ENCODE results near the gene PARD3.
"Not testable (repeated sequence)": the region's sequence is repeated elsewhere in the genome, so short reads cannot be mapped to it uniquely, and the experiment has no call there.

PARD3 gene

DNA sequence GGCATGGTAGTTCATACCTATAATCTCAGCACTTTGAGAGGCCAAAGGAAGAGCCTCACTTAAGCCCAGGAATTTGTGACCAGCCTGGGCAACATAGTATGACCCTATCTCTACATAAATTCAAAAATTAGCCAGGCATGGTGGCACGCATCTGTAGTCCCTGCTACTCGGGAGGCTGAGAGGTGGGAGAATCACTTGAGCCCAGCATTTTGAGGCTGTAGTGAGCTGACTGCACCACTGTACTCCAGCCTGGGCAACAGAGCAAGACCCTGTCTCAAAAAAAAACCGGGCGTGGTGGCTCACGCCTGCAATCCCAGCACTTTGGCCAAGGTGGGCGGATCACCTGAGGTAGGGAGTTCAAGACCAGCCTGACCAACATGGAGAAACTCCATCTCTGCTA is 19.8 kb downstream of the PARD3 start:
- no peak for DNase-seq

DNA sequence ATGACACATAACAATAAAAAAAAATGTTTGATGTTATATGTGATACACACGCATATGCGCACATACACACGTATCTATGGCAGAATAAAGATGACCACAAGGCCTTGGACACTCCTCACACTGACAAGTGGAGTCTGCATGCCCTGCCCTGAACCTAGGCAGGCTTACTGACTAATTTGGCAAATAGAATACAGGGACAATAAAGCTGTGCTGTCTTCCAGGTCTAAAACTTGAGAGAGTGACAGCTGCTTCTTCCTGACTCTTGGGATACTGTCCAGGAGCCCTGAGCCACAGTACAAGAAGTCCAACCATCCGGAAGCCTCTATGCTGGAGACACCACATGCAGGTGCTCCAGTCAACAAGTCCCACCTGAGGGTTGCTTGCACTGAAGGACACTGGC is 20.3 kb downstream of the PARD3 start:
- no peak for DNase-seq

DNA sequence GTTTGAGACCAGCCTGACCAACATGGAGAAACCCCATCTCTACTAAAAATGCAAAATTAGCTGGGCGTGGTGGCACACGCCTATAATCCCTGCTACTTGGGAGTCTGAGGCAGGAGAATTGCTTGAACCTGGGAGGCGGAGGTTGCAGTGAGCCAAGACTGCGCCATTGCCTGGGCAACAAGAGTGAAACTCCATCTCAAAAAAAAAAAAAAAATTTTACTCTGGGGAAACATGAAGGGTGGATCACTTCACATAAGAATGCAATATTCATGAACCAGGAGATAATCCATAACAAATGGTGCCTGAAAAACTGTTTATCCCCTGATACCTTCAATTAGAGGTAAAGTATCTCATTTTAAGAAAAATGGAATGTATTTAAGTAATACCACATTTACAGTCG is 21.5 kb downstream of the PARD3 start:
- DNase-seq, result not testable (repeated sequence)

GRCh38 chr10:34792881-34793280 is 22.2 kb downstream of the PARD3 start:
- DNase-seq, result no peak

DNA sequence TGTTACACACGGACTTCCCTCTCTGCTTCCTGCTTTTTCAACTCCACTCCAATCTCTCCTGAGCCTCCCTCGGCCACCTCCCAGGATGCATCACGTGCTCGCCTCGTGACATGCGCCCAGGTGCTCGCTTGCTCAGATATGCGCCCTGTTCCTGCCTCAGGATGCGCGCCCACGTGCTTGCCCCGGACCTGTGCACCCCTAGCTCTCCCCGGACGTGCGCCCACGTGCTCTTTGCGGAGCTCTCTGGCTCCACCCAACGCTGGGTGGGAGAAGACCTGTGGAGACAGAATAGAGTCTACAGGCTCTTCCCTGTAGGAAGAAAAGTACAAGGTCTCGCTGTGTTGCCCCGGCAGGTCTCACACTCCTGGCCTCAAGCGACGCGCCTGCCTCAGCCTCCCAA is 23.1 kb downstream of the PARD3 start:
- DNase-seq, result no peak

GRCh38 chr10:34791228-34791627 is 23.9 kb downstream of the PARD3 start:
- DNase-seq, result no peak

GRCh38 chr10:34789966-34790506 is 25.1 kb downstream of the PARD3 start:
- no peak for DNase-seq

DNA sequence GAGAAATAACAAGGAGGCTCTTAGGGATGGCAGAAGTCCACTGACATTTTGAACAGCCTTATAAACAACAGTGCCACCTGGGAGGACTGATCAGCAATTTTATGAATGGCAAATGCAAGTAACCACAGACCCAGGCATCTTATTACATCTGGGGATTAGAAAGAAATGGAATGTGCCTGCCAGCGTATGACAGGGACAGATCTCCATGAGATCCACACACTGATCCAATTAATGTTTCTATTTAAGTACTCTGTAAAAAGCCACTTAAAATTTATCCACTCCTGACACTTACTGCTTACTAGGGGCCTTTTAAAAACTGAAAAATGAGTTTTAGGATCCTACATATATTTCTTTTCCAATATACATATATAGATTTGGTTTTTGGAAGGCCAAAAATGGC is 28.6 kb downstream of the PARD3 start:
- DNase-seq, result no peak

- DNase-seq, result no peak
Measured at GRCh38 chr10:34781711-34782110, 33.4 kb downstream of the PARD3 start.

GRCh38 chr10:34780818-34781380 is 34.2 kb downstream of the PARD3 start:
- DNase-seq, result no peak

GRCh38 chr10:34778237-34778636 is 36.9 kb downstream of the PARD3 start:
- no peak for DNase-seq

- no peak for DNase-seq
Measured at GRCh38 chr10:34776090-34776690, 38.9 kb downstream of the PARD3 start.

DNA sequence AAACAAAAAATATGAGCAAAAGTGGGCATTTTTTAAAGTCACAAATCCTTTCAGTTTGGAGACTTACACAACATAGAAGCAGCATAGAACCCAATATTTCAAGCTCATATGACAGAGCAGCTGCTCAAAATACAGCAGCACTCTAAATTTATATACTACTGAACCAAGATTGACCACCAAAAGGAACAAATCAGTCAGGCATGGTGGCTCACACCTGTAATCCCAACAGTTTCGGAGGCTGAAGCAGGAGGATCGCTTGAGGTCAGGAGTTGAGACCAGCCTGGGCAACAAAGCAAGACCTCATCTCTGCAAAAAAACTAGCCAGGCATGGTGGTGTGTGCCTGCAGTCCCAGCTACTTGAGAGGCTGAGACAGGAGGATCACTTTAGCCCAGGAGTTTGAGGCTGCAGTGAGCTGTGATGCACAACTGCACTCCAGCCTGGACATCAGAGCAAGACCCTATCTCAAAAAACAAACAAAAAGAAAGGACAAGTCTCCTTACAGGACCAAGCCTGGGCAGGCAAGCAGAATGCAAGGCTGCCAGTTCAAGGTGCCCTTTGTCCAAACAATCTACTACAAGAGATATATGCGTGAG is 40.0 kb downstream of the PARD3 start:
- no peak for DNase-seq

- DNase-seq, result no peak
Measured at GRCh38 chr10:34773636-34774630, 41.2 kb downstream of the PARD3 start.

DNA sequence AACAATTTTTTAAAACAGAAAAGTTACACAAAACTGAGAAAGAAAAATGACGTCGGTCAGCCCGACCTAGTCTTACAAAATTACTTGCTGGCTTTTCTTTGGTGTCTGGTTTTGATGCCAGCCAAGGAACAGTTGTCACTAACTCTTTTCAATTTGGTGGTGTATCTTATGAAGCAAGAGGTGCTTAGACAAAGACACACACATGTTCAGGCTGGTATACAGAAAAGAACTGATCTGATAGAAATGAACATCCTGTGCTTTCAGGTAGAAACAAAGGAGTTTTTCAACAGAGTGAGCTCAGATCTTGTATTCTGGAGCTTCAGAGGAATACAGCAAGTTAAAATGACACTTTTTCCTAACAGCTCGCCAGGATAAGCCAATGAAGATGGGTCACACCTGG is 43.6 kb downstream of the PARD3 start:
- DNase-seq, result no peak

- DNase-seq, result no peak
Measured at GRCh38 chr10:34771106-34771505, 44.0 kb downstream of the PARD3 start.

- no peak for DNase-seq
Measured at GRCh38 chr10:34769899-34770298, 45.2 kb downstream of the PARD3 start.

- no peak for DNase-seq
Measured at GRCh38 chr10:34768972-34769330, 46.1 kb downstream of the PARD3 start.

DNA sequence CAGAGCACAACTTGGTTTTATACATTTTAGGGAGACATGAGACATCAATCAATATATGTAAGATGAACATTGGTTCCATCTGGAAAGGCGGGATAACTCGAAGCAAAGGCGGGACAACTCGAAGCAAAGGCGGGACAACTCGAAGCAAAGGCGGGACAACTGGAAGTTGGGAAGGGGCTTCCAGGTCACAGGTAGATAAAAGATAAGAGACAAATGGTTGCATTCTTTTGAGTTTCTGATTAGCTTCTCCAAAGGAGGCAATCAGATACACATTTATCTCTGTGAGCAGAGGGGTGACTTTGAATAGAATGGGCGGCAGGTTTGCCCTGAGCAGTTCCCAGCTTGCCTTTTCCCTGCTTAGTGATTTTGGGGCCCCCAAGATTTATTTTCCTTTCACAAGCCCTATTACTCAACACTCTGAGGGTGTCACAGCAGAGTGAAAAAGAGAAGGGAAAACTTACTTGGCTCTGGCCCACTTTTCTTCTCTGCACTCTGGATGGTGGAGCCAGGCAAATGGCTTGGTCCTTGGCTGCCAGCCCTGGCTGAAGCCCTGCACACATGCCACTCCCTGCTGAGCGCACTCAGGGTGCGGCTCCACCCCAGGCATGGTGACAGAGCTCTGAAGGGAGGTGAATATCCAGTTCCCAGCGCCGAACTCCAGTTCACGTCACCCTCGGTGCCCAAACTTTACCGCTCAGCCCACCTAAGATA is 46.7 kb downstream of the PARD3 start:
- no peak for DNase-seq

DNA sequence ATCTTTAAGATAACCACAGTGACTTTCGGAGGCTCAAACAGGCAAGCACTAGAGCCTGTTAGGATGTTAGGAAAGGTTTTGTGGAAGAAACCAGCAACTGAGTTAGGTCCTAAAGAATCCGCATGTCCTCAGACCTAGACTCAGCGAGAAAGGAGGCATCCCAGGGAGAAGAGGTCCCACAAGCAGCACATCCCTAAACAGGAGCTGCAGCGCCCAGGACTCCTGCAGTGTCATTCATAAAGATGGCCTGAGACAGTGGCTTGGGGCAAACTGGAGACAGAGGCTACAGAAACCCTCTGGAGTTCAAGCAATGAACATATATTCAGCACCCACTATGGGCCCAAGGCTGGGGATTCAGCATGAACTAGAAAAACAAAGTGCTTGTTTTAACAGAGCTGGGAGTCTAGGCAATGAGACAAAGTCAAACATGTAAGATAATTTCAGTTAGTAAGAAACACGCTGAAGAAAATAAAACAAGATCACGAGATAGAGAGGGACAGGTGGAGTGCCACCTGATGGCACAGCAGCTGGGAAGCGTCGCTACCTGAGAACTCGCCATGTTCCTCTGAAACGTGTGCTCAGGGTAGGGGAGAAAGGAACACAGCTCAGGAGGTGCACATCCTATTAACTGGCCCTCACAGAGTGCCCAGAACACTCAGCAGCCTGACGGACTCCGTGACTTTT is 48.1 kb downstream of the PARD3 start:
- no peak for DNase-seq

GRCh38 chr10:34766266-34766600 is 48.9 kb downstream of the PARD3 start:
- DNase-seq, result no peak

- DNase-seq, result no peak
Measured at GRCh38 chr10:34764472-34764946, 50.6 kb downstream of the PARD3 start.

All from activated CD8-positive, alpha-beta memory T cell treated with anti-CD3 and anti-CD28 coated beads, Interleukin-2, amount 50 U/mL, for 48 hours (primary cell).